K562 (cell line): ENCODE results near the gene SERPING1. TPM values are rescaled to one million over a fixed set of nuclear protein-coding genes. Genes with fewer than 3 reads are reported as not detected.

ENCODE experiments used
- ATAC-seq: fragments of 200-7000 bp; cut with Tn5 transposase; 3 replicates; pipeline ENCODE4 v1.9.1; 2020; ENCODE audit warnings: moderate library complexity
- BruUV-seq: library from RNA; stranded (reverse); fragments of 400-500 nt; replicated peaks from 2 replicates; lab custom pipeline; 2021; lab: Mats Ljungman, UMichigan
- CTCF ChIA-PET: fragments of 300-600 bp; formaldehyde crosslinking; extraction: SDS; loops from one replicate; lab custom pipeline; 2021; ENCODE audit warnings: low intra/inter-chr PET ratio; lab: Yijun Ruan, JAX
- POLR2A ChIA-PET: fragments of 300-600, 350-650 bp; sonication (Branson Sonifier 250); formaldehyde crosslinking; extraction: SDS; loops from one replicate; lab custom pipeline; 2021; ENCODE audit warnings: antibody characterized with exemption, inconsistent platforms; lab: Yijun Ruan, JAX
- DNase-seq, 4 experiments: peaks; one replicate each; pipeline versions ENCODE4 v3.0.0 to v3.0.0-alpha.2; 2011 to 2018; ENCODE audit warnings: low spot score in 3 of 4, mixed read lengths in 3 of 4; ENCODE audit errors: extremely low read depth in 1 of 4
- FAIRE-seq: peaks from 2 replicates; lab custom pipeline; 2011; peaks lifted over from hg19 to GRCh38; lab: Jason Lieb, UNC
- H2AFZ ChIP-seq: 2 replicates; pipeline ENCODE4 v1.6.0; 2011; ENCODE audit warnings: low read depth, low read length, control low read depth, inconsistent platforms
- H3K27ac ChIP-seq: fragments of 200-600 bp; 3 replicates; pipeline ENCODE4 v1.8.0; 2011; ENCODE audit warnings: low read depth, mild to moderate bottlenecking, control low read depth, inconsistent platforms, low read length, moderate library complexity, mixed read lengths; ENCODE audit errors: extremely low read depth
- H3K27me3 ChIP-seq, 2 experiments: fragments of 300-600 bp in 1 of 2; 2 replicates in 1 of 2; 3 replicates in 1 of 2; pipeline versions ENCODE4 v1.6.0 to v1.8.0; 2011; ENCODE audit warnings: inconsistent platforms in 2 of 2, low read length in 2 of 2, mild to moderate bottlenecking in 1 of 2, mixed read lengths in 1 of 2, moderate library complexity in 1 of 2; ENCODE audit not compliant: control insufficient read depth in 2 of 2, insufficient read depth in 2 of 2
- H3K36me3 ChIP-seq: fragments of 300-600 bp; 3 replicates; pipeline ENCODE4 v1.8.0; 2011; ENCODE audit warnings: mild to moderate bottlenecking, low read length, inconsistent platforms; ENCODE audit not compliant: control insufficient read depth, insufficient read depth
- H3K4me1 ChIP-seq, 2 experiments: fragments of 200-600 bp in 1 of 2; replicated peaks in 1 of 2; 2 replicates in 1 of 2; 3 replicates in 1 of 2; pipeline versions ENCODE4 v1.5.1 to v1.8.0; 2011; ENCODE audit warnings: inconsistent platforms in 2 of 2, low read length in 2 of 2, mild to moderate bottlenecking in 1 of 2, mixed read lengths in 1 of 2, moderate library complexity in 1 of 2; ENCODE audit not compliant: control insufficient read depth in 2 of 2, insufficient read depth in 2 of 2
- H3K4me2 ChIP-seq: 2 replicates; pipeline ENCODE4 v1.6.1; 2011; ENCODE audit warnings: low read length, control low read depth, inconsistent platforms, mixed read lengths; ENCODE audit not compliant: insufficient read depth
- H3K4me3 ChIP-seq: fragments of 200-600 bp; sonication (generic), shearing (Covaris generic); 2 replicates; pipeline ENCODE4 v1.5.1; 2016; ENCODE audit warnings: control low read depth, inconsistent platforms
- H3K79me2 ChIP-seq: fragments of 200-600 bp; 3 replicates; pipeline ENCODE4 v1.8.0; 2011; ENCODE audit warnings: low read length, inconsistent platforms; ENCODE audit not compliant: control insufficient read depth, insufficient read depth
- H3K9ac ChIP-seq, 2 experiments: 2 replicates each; pipeline versions ENCODE4 v1.6.0 to v1.6.1; 2011; ENCODE audit warnings: low read depth in 2 of 2, low read length in 2 of 2, control low read depth in 1 of 2, inconsistent platforms in 1 of 2, mild to moderate bottlenecking in 1 of 2, mixed read lengths in 1 of 2; ENCODE audit not compliant: insufficient read depth in 1 of 2
- H3K9me1 ChIP-seq: one replicate; pipeline ENCODE4 v1.6.0; 2011; ENCODE audit warnings: inconsistent platforms, mild to moderate bottlenecking, low read length, moderate library complexity; ENCODE audit not compliant: control insufficient read depth, insufficient read depth
- H3K9me3 ChIP-seq: replicated peaks from 2 replicates; pipeline ENCODE4 v1.5.1; 2011; ENCODE audit warnings: low read depth, low read length, inconsistent platforms; ENCODE audit not compliant: control insufficient read depth, insufficient read depth
- H4K20me1 ChIP-seq: replicated peaks from 2 replicates; pipeline ENCODE4 v1.6.1; 2011; ENCODE audit warnings: low read length, inconsistent platforms, mixed read lengths; ENCODE audit not compliant: control insufficient read depth, insufficient read depth
- GTF2B ChIP-seq: IDR thresholded peaks from 2 replicates; pipeline ENCODE4 v1.6.1; 2011; ENCODE audit not compliant: insufficient read length; ENCODE audit errors: extremely low read depth
- ZNF384 ChIP-seq: IDR thresholded peaks from 2 replicates; pipeline ENCODE4 v1.6.1; 2012; ENCODE audit warnings: low read depth, low read length, improper control_type of control experiment
- WGBS: fragments of 100-300 bp; shearing (Covaris generic); methylation state at CpG from one replicate; pipeline ENCODE4 v1.1.6; 2016; ENCODE audit warnings: low coverage, mixed read lengths; ENCODE audit not compliant: insufficient coverage; ENCODE audit errors: missing lambda C conversion rate; 5-methylcytosine and 5-hydroxymethylcytosine counted together
- in situ Hi-C: fragments of 300-500 bp; cut with MboI; formaldehyde crosslinking; loops from 4 replicates; pipeline ENCODE4 v1.15.0; 2018; ENCODE audit warnings: inconsistent platforms, mixed read lengths
- intact Hi-C: fragments of 100-400 bp; cut with micrococcal nuclease; formaldehyde crosslinking; loops from 2 replicates; pipeline ENCODE4 v1.14.2; 2022
- polyA plus RNA-seq, 8 experiments: library from polyadenylated mRNA; depleted of rRNA in 4 of 8; stranded (reverse) in 5 of 8; unstranded in 3 of 8; fragments of >200 nt; fragmentation: Nextera tagmentation in 2 of 8; fragmentation: Illumina TruSeq in 1 of 8; extraction: Ambion mirVana in 2 of 8; extraction: Trizol in 1 of 8; gene quantifications; 2 replicates each; pipeline versions ENCODE4 v1.2.1 to v1.2.3, GENCODE V29; 2011 to 2014; ENCODE audit warnings: inconsistent platforms in 1 of 8, missing spikeins in 1 of 8
- total RNA-seq, 7 experiments: library from RNA; depleted of rRNA in 6 of 7; stranded (reverse); fragments of >200 nt in 6 of 7; fragmentation: Illumina TruSeq in 2 of 7; extraction: Trizol in 2 of 7; gene quantifications; 2 replicates each; pipeline versions ENCODE4 v1.2.1 to v1.2.3, GENCODE V29; 2011 to 2021; ENCODE audit warnings: low replicate concordance in 1 of 7

Gene SERPING1
- total and polyA plus RNA-seq, 9 of the 15 experiments (the other 6 are each of a cell fraction or from before 2014, with no cell fraction given) = 0.10 to 1.00 (median 0.21) TPM; not detected in 2

GRCh38 chr11:57596266-57596885 is 1.1 kb upstream of the SERPING1 start:
- no peak overlapping the region for H2AFZ ChIP-seq
- in situ Hi-C loops = no loop called here
- no peaks in the 10 kb centered on the region for H3K9me3 ChIP-seq
- H3K4me3 ChIP-seq = no peak overlapping the region
- H3K27ac ChIP-seq = no peak overlapping the region
- TF ChIP-seq GTF2B (no peak), ZNF384 (0 out of 2 replicates have a peak, but pooled peaks have one; percentile 44)
- BruUV-seq = no TSS peak
- no peak overlapping the region for H3K4me2 ChIP-seq
- DNase-seq (no peak), FAIRE-seq (no peak), ATAC-seq (no peak)
- H3K4me1 ChIP-seq = peaks cover 0 to 6% of the 10 kb centered on the region in 2 experiments; a peak in 2 of 5 replicates
- 9% methylated on average over 5 of the region's 5 CpGs for WGBS
- no peak overlapping the region for H3K9ac ChIP-seq
- no peaks in the 10 kb centered on the region for H3K9me1 ChIP-seq
- H3K79me2 ChIP-seq = no peaks in the 10 kb centered on the region
- ChIA-PET CTCF (no interaction called here), POLR2A (interaction anchor here (1.1 to 1.4 kb wide), 3 partner anchors 12 to 123 kb away, joined by 3 to 4 read pairs (median 4); no protein-coding TSS in a partner anchor)
- H3K27me3 ChIP-seq = peaks cover 40 to 47% of the 10 kb centered on the region in 2 experiments; a peak in 4 of 5 replicates
- no peaks in the 10 kb centered on the region for H3K36me3 ChIP-seq
- intact Hi-C loops = no loop called here
- no peaks in the 10 kb centered on the region for H4K20me1 ChIP-seq
